ENCODE data around the gene MDM4. TPM values are rescaled to one million over a fixed set of nuclear protein-coding genes. Genes with fewer than 3 reads are reported as not detected.

The MDM4 gene
- total and polyA plus RNA-seq, 2 donors (not counting 3 experiments of a cell fraction or from before 2014, with no cell fraction given): 11.7 to 67.0 TPM

GRCh38 chr1:204476563-204476962, 39.6 kb upstream of the MDM4 start:
- Histone ChIP-seq H3K9me1 (replicated peaks; ENCODE audit: control insufficient read depth, extremely low read depth, insufficient read depth, low read length) (no peaks in the 10 kb centered on the region), H3K4me1 (ENCODE audit: control insufficient read depth, extremely low read depth, insufficient read depth, low read length) (peaks cover 34% of the 10 kb centered on the region), H3K79me2 (ENCODE audit: control insufficient read depth, insufficient read depth, low read length) (no peaks in the 10 kb centered on the region), H3K36me3 (ENCODE audit: control insufficient read depth in 2 of 2, extremely low read depth in 1 of 2, insufficient read depth in 2 of 2, low read length in 2 of 2) (no peaks in the 10 kb centered on the region), H3K4me3 (replicated peaks in 1 of 3; ENCODE audit: insufficient read depth in 1 of 3, low read depth in 1 of 3, low read length in 3 of 3) (no peak overlapping the region), H3K9ac (replicated peaks; ENCODE audit: extremely low read depth, insufficient read depth, low read length) (no peak overlapping the region), H3K27me3 (ENCODE audit: control insufficient read depth in 2 of 2, insufficient read depth in 2 of 2, low read length in 2 of 2) (no peaks in the 10 kb centered on the region), H3K27ac (ENCODE audit: insufficient read depth, low read depth, low read length) (no peak overlapping the region), H4K20me1 (replicated peaks; ENCODE audit: control insufficient read depth, extremely low read depth, insufficient read depth, low read length) (no peaks in the 10 kb centered on the region), H3K4me2 (ENCODE audit: insufficient read depth, low read length) (no peak overlapping the region), H3K9me3 (replicated peaks; ENCODE audit: control insufficient read depth, insufficient read depth, low read length) (no peaks in the 10 kb centered on the region), H2AFZ (ENCODE audit: low read depth, low read length) (no peak overlapping the region)
- DNase-seq (ENCODE audit: low read depth, low spot score) (no peak), FAIRE-seq (no peak)
- intact Hi-C loops (cut with micrococcal nuclease) (loop anchor here (2.0 kb wide), 1 partner anchor 30 kb away; no protein-coding TSS in a partner anchor), dilution Hi-C loops (cut with MboI; ENCODE audit: extremely low pct_ligation_motif_present, low sequenced_read_pairs) (no loop called here)
- TF ChIP-seq POLR2A (IDR thresholded peaks at IDR 0.05; ENCODE audit: low read depth, low read length): no peak
- no peak for TF ChIP-seq POLR2AphosphoS5 (IDR thresholded peaks at IDR 0.05; ENCODE audit: insufficient read depth, low read depth, low read length)
- no peak for TF ChIP-seq GATA2 (IDR thresholded peaks at IDR 0.05; ENCODE audit: insufficient read depth, insufficient read length, low read depth, low read length)
- no peak for TF ChIP-seq MYC (IDR thresholded peaks at IDR 0.05; ENCODE audit: low read depth, low read length)
- TF ChIP-seq MAX (IDR thresholded peaks at IDR 0.05; ENCODE audit: insufficient read depth, insufficient read length): no peak
- TF ChIP-seq EZH2 (IDR thresholded peaks at IDR 0.05; ENCODE audit: borderline replicate concordance, low read depth, low read length, severe bottlenecking): no peak
- TF ChIP-seq FOS (IDR thresholded peaks at IDR 0.05; ENCODE audit: borderline replicate concordance, insufficient read depth, low read length): no peak
- ChIA-PET POLR2A (no interaction called here), CTCF (interaction anchor here (1.6 to 9.5 kb wide), 6 partner anchors 10 to 78 kb away, joined by 7 to 129 read pairs (median 22); partner anchors contain the start of gene PIK3C2B)
- no TSS peak for BruUV-seq (replicated peaks)

Measured in endothelial cell of umbilical vein (primary cell).